Measurements from ENCODE around the gene MRPS16. TPM values are rescaled to one million over a fixed set of nuclear protein-coding genes. Genes with fewer than 3 reads are reported as not detected.
A peak's percentile ranks its signal among the peaks of the same experiment; 100 is the strongest.

MRPS16 gene
- 10 to 100 TPM; 57.0 to 85.6 (median 75.6) TPM for polyA plus RNA-seq
- long read RNA-seq, donor 1, transcript MRPS16-202 (3 exons, 2,634 nt), result major isoform, 103 of 133 reads
- long read RNA-seq, donor 1, partial matches to known transcripts, result 24 of 133 reads
- long read RNA-seq, donor 1, other reads (novel, unspliced or antisense), result 0 of 133 reads
- long read RNA-seq, donor 2, transcript MRPS16-202 (3 exons, 2,634 nt), result major isoform, 32 of 34 reads
- long read RNA-seq, donor 2, partial matches to known transcripts, result 0 of 34 reads
- long read RNA-seq, donor 2, other reads (novel, unspliced or antisense), result 0 of 34 reads
- long read RNA-seq, donor 3, transcript MRPS16-202 (3 exons, 2,634 nt), result major isoform, 35 of 45 reads
- long read RNA-seq, donor 3, partial matches to known transcripts, result 8 of 45 reads
- long read RNA-seq, donor 3, other reads (novel, unspliced or antisense), result 0 of 45 reads
- long read RNA-seq, donor 4, partial matches to known transcripts, result 0 of 3 reads
- long read RNA-seq, donor 4, other reads (novel, unspliced or antisense), result 0 of 3 reads
- long read RNA-seq, donor 5, transcript MRPS16-202 (3 exons, 2,634 nt), result major isoform, 18 of 18 reads
- long read RNA-seq, donor 5, partial matches to known transcripts, result 0 of 18 reads
- long read RNA-seq, donor 5, other reads (novel, unspliced or antisense), result 0 of 18 reads
- long read RNA-seq, donor 6, transcript MRPS16-205 (3 exons, 2,580 nt), result minor isoform, 6 of 52 reads
- long read RNA-seq, donor 6, transcript MRPS16-202 (3 exons, 2,634 nt), result major isoform, 37 of 52 reads
- long read RNA-seq, donor 6, partial matches to known transcripts, result 8 of 52 reads
- long read RNA-seq, donor 6, other reads (novel, unspliced or antisense), result 0 of 52 reads
- long read RNA-seq, donor 7, result 0 reads
- long read RNA-seq, donor 8, transcript MRPS16-202 (3 exons, 2,634 nt), result major isoform, 8 of 8 reads
- long read RNA-seq, donor 8, partial matches to known transcripts, result 0 of 8 reads
- long read RNA-seq, donor 8, other reads (novel, unspliced or antisense), result 0 of 8 reads
- long read RNA-seq, donor 9, transcript MRPS16-202 (3 exons, 2,634 nt), result major isoform, 18 of 18 reads
- long read RNA-seq, donor 9, partial matches to known transcripts, result 0 of 18 reads
- long read RNA-seq, donor 9, other reads (novel, unspliced or antisense), result 0 of 18 reads
- long read RNA-seq, donor 10, transcript MRPS16-202 (3 exons, 2,634 nt), result major isoform, 31 of 47 reads
- long read RNA-seq, donor 10, partial matches to known transcripts, result 11 of 47 reads
- long read RNA-seq, donor 10, other reads (novel, unspliced or antisense), result 0 of 47 reads

GRCh38 chr10:73252445-73253224, at the start of gene MRPS16:
Gene MRPS16, minus strand, starts transcription at chr10:73252644. Its CDS starts 162 bp downstream, at chr10:73252482.
- peaks cover 2 to 18% (median 2%) of the 10 kb centered on the region in 3 donors for H3K36me3 ChIP-seq (ENCODE audit: control insufficient read depth in 3 of 3, insufficient read depth in 2 of 3, low read depth in 1 of 3, low read length in 3 of 3)
- WGBS, 3 donors, result 0% methylated on average over 48 to 51 of the region's 51 CpGs
- peak; percentile 98 for DNase-seq
- peak within 1 kb of the TSS; percentile 75 to 95 (median 84) for H3K27ac ChIP-seq (ENCODE audit: low read depth in 1 of 3, low read length in 2 of 3)
- no peaks in the 10 kb centered on the region for H3K27me3 ChIP-seq (ENCODE audit: control insufficient read depth in 3 of 3, insufficient read depth in 3 of 3, low read length in 3 of 3)
- peaks cover 2 to 16% (median 4%) of the 10 kb centered on the region in 3 donors for H3K4me1 ChIP-seq (ENCODE audit: control insufficient read depth in 3 of 3, insufficient read depth in 2 of 3, low read depth in 1 of 3, low read length in 2 of 3)
- peak within 1 kb of the TSS; percentile 67 to 80 (median 69) for H3K4me3 ChIP-seq (ENCODE audit: low read depth in 1 of 3, low read length in 3 of 3)
- no peaks in the 10 kb centered on the region for H3K9me3 ChIP-seq (ENCODE audit: control insufficient read depth in 2 of 2, insufficient read depth in 1 of 2, low read depth in 1 of 2, low read length in 1 of 2)
- FAIRE-seq, result no peak

DNA sequence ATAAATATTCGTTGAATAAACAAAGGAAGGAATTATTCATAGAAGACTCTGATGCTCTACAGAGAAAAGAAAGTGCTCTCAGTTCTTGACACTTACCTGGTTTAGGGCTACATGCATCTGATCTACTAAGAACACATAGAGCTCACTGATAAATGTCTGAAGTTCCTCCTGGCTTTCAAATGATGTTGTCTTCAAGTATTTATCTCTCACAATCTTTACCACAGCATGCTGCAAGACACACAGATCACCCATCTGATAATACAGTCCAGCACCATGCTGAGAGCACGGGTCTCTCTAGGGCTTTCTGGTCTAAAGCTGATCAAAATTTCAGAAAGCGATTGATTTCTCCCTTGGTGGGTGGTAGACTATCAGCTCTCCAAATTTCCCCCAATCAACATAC, 44.5 kb upstream of the MRPS16 start:
- Histone ChIP-seq H3K27ac (ENCODE audit: low read depth in 1 of 3, low read length in 2 of 3) (no peak overlapping the region), H3K9me3 (ENCODE audit: control insufficient read depth in 2 of 2, insufficient read depth in 1 of 2, low read depth in 1 of 2, low read length in 1 of 2) (no peaks in the 10 kb centered on the region), H3K4me3 (ENCODE audit: low read depth in 1 of 3, low read length in 3 of 3) (no peak overlapping the region), H3K36me3 (ENCODE audit: control insufficient read depth in 3 of 3, insufficient read depth in 2 of 3, low read depth in 1 of 3, low read length in 3 of 3) (no peaks in the 10 kb centered on the region), H3K4me1 (ENCODE audit: control insufficient read depth in 3 of 3, insufficient read depth in 2 of 3, low read depth in 1 of 3, low read length in 2 of 3) (no peaks in the 10 kb centered on the region), H3K27me3 (ENCODE audit: control insufficient read depth in 3 of 3, insufficient read depth in 3 of 3, low read length in 3 of 3) (no peaks in the 10 kb centered on the region)
- peak in 1 of 2 donors; percentile 3 for DNase-seq
- no peak for FAIRE-seq
- 71 to 78% (median 76%) methylated on average over 3 of the region's 3 CpGs for WGBS, 3 donors

DNA sequence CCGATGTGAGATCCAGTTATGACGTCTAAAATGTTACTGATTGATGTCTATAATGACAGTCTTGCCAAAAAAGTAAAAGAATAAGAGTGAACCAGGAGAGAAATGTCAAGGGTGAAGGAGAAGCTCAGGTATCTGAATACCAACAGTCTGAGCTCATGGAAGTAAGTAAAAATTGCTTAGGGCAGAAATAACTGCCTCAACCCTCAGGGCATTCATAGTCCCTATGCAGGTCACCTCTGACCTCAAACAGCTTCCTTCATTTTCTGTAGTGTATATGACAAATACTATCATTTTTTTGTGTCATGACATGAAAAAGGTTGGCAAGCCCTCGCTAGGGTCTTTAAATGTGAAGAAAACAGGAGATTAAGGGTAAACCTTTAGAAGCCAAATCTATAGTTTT, 41.0 kb upstream of the MRPS16 start:
- WGBS, 3 donors, result 84 to 90% (median 90%) methylated on average over 3 of the region's 3 CpGs
- H3K27me3 ChIP-seq (ENCODE audit: control insufficient read depth in 3 of 3, insufficient read depth in 3 of 3, low read length in 3 of 3), result no peaks in the 10 kb centered on the region
- H3K36me3 ChIP-seq (ENCODE audit: control insufficient read depth in 3 of 3, insufficient read depth in 2 of 3, low read depth in 1 of 3, low read length in 3 of 3), result no peaks in the 10 kb centered on the region
- H3K9me3 ChIP-seq (ENCODE audit: control insufficient read depth in 2 of 2, insufficient read depth in 1 of 2, low read depth in 1 of 2, low read length in 1 of 2), result no peaks in the 10 kb centered on the region
- no peak overlapping the region for H3K4me3 ChIP-seq (ENCODE audit: low read depth in 1 of 3, low read length in 3 of 3)
- DNase-seq (no peak), FAIRE-seq (no peak)
- no peak overlapping the region for H3K27ac ChIP-seq (ENCODE audit: low read depth in 1 of 3, low read length in 2 of 3)
- no peaks in the 10 kb centered on the region for H3K4me1 ChIP-seq (ENCODE audit: control insufficient read depth in 3 of 3, insufficient read depth in 2 of 3, low read depth in 1 of 3, low read length in 2 of 3)

GRCh38 chr10:73289958-73290357, 37.5 kb upstream of the MRPS16 start:
- Histone ChIP-seq H3K36me3 (ENCODE audit: control insufficient read depth in 3 of 3, insufficient read depth in 2 of 3, low read depth in 1 of 3, low read length in 3 of 3) (no peaks in the 10 kb centered on the region), H3K4me3 (ENCODE audit: low read depth in 1 of 3, low read length in 3 of 3) (no peak overlapping the region), H3K27me3 (ENCODE audit: control insufficient read depth in 3 of 3, insufficient read depth in 3 of 3, low read length in 3 of 3) (no peaks in the 10 kb centered on the region), H3K9me3 (ENCODE audit: control insufficient read depth in 2 of 2, insufficient read depth in 1 of 2, low read depth in 1 of 2, low read length in 1 of 2) (no peaks in the 10 kb centered on the region), H3K27ac (ENCODE audit: low read depth in 1 of 3, low read length in 2 of 3) (no peak overlapping the region), H3K4me1 (ENCODE audit: control insufficient read depth in 3 of 3, insufficient read depth in 2 of 3, low read depth in 1 of 3, low read length in 2 of 3) (no peaks in the 10 kb centered on the region)
- no peak for DNase-seq
- WGBS, 3 donors, result 97 to 98% (median 97%) methylated on average over 1 of the region's 1 CpG
- peak; percentile 30 for FAIRE-seq

- Histone ChIP-seq H3K27me3 (ENCODE audit: control insufficient read depth in 3 of 3, insufficient read depth in 3 of 3, low read length in 3 of 3) (no peaks in the 10 kb centered on the region), H3K9me3 (ENCODE audit: control insufficient read depth in 2 of 2, insufficient read depth in 1 of 2, low read depth in 1 of 2, low read length in 1 of 2) (no peaks in the 10 kb centered on the region), H3K4me1 (ENCODE audit: control insufficient read depth in 3 of 3, insufficient read depth in 2 of 3, low read depth in 1 of 3, low read length in 2 of 3) (no peaks in the 10 kb centered on the region), H3K36me3 (ENCODE audit: control insufficient read depth in 3 of 3, insufficient read depth in 2 of 3, low read depth in 1 of 3, low read length in 3 of 3) (no peaks in the 10 kb centered on the region), H3K4me3 (ENCODE audit: low read depth in 1 of 3, low read length in 3 of 3) (no peak overlapping the region), H3K27ac (ENCODE audit: low read depth in 1 of 3, low read length in 2 of 3) (no peak overlapping the region)
- FAIRE-seq (no peak), DNase-seq (no peak)
- WGBS, 3 donors, result 81 to 92% (median 89%) methylated on average over 1 of the region's 1 CpG
Measured at GRCh38 chr10:73287441-73287840, 35.0 kb upstream of the MRPS16 start.

DNA sequence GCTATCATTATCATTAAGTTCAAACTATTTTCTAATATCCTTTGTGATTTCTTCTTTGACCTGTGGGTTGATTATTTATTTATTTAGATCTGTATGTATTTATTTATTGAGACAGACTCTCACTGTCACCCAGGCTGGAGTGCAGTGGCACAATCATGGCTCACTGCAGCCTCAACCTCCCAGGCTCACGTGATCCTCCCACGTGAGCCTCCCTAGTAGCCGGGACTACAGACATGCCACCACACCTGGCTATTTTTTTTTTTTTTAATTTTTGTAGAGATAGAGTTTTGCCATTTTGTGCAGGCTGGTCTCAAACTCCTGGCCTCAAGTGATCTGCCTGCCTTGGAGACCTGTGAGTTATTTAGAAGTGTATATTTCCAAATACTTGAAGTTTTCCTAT, 28.7 kb upstream of the MRPS16 start:
- H3K9me3 ChIP-seq (ENCODE audit: control insufficient read depth in 2 of 2, insufficient read depth in 1 of 2, low read depth in 1 of 2, low read length in 1 of 2), result no peaks in the 10 kb centered on the region
- no peak overlapping the region for H3K4me3 ChIP-seq (ENCODE audit: low read depth in 1 of 3, low read length in 3 of 3)
- H3K27ac ChIP-seq (ENCODE audit: low read depth in 1 of 3, low read length in 2 of 3), result no peak overlapping the region
- H3K36me3 ChIP-seq (ENCODE audit: control insufficient read depth in 3 of 3, insufficient read depth in 2 of 3, low read depth in 1 of 3, low read length in 3 of 3), result no peaks in the 10 kb centered on the region
- no peaks in the 10 kb centered on the region for H3K27me3 ChIP-seq (ENCODE audit: control insufficient read depth in 3 of 3, insufficient read depth in 3 of 3, low read length in 3 of 3)
- FAIRE-seq, result no peak
- no peak for DNase-seq
- WGBS, 3 donors, result 85 to 94% (median 87%) methylated on average over 3 of the region's 3 CpGs
- no peaks in the 10 kb centered on the region for H3K4me1 ChIP-seq (ENCODE audit: control insufficient read depth in 3 of 3, insufficient read depth in 2 of 3, low read depth in 1 of 3, low read length in 2 of 3)

DNA sequence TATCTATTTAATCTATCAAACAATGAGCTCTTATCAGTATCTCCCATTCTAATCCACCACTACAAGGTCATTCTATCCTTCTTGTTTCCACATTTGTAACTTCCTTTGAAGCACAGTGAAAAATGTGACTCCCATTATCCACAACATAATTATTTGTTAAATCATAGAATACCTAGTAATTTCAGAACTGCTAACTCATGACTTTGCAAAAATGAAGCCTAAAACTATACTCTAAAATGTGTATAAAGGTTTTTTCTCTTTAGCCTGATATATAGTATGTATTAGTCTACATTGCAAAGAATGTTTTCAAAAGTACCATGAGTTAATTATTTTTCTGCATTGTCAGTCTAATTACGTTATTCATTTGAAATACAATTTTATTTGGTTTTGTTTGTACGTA, 12.0 kb upstream of the MRPS16 start:
- no peaks in the 10 kb centered on the region for H3K36me3 ChIP-seq (ENCODE audit: control insufficient read depth in 3 of 3, insufficient read depth in 2 of 3, low read depth in 1 of 3, low read length in 3 of 3)
- 89 to 93% (median 91%) methylated on average over 2 of the region's 2 CpGs for WGBS, 3 donors
- H3K9me3 ChIP-seq (ENCODE audit: control insufficient read depth in 2 of 2, insufficient read depth in 1 of 2, low read depth in 1 of 2, low read length in 1 of 2), result peaks cover 0 to 8% of the 10 kb centered on the region in 2 donors
- no peaks in the 10 kb centered on the region for H3K27me3 ChIP-seq (ENCODE audit: control insufficient read depth in 3 of 3, insufficient read depth in 3 of 3, low read length in 3 of 3)
- no peak overlapping the region for H3K27ac ChIP-seq (ENCODE audit: low read depth in 1 of 3, low read length in 2 of 3)
- no peak for FAIRE-seq
- no peaks in the 10 kb centered on the region for H3K4me1 ChIP-seq (ENCODE audit: control insufficient read depth in 3 of 3, insufficient read depth in 2 of 3, low read depth in 1 of 3, low read length in 2 of 3)
- DNase-seq, result no peak
- no peak overlapping the region for H3K4me3 ChIP-seq (ENCODE audit: low read depth in 1 of 3, low read length in 3 of 3)
